ENCODE data around the gene PRKAR1B.
"Not testable (repeated sequence)": the region's sequence is repeated elsewhere in the genome, so short reads cannot be mapped to it uniquely, and the experiment has no call there.

PRKAR1B gene

DNA sequence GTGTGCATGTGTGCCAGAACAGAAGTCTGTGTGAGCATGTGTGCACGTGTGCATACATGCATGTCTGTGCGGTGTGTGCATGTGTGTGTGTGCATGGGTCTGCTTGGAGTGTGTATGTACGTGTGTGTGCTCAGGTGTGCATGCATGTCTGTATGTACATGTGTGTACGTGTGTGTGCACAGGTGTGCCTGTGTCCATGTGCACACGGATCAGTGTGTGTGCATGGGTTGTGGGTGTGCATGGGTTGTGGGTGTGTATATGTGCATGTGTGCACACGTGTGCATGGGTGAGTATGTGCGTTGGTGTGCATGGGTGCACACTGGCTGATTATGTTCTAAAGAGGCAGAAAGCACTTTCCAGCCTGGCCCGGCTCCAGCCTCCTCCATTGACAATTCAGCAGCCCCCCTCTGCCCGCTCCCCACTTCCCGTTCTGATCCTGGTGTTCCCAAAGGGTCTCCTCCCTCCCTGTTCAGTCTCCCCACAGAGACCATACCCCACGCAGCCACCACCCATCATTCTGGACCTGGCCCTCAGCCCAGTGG lies 163.4 kb downstream of the PRKAR1B start:
- in situ Hi-C loops (cut with MboI; ENCODE audit: low sequenced_read_pairs): no loop called here

DNA sequence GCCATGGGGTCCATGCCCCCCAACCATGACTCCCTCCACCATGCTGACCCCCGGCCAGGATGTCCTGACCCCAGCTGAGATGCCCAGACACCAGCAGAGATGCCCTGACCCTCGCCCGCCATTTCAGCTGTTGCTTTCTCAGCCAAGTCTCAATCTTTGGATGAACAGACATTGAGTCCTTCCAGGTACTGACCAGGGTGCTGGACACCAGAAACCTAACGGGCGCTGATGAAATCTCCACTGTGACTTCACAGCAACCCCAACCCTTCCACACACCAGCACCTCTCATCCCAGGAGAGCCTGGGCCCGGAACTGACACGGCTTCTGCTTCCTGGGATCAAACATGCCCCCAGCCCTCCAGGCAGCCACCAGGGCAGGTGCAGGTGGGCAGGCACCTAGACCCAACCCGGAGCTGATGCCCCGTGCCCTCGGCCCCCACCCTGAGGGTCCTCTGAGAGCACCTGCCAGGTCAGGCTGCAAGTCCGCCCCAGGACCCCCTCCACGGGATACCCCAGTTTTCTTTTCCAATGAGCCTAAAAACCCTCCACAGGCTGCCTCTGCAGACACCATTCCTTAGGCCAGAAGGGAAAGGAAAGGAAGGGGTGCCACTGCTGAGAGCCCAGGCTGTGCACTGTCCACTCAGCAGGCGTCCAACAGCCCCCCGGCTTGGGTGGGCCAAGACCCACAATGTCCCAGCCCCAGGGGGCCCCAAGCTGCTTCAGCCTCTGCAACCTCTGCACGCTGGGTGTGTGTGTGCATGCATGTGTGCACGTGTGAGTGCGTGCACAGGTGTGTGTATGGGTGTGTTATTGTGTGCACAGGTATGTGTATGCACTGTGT lies 164.1 kb downstream of the PRKAR1B start:
- in situ Hi-C loops (cut with MboI; ENCODE audit: low sequenced_read_pairs): no loop called here

DNA sequence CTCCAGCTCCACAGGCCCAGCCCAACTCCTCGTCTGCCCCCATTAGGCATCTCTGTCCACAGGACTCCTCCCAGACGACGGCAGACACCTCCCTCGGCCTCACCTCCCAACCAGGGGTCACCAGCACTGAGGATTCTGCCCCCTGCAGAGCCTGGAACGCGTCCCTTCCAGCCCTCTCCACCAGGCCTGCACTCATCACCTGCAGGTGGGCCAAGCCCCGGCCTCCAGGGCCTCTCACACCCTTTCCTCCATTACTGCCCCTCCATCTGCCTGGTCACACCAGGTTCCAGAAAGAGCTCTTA lies 164.8 kb downstream of the PRKAR1B start:
- in situ Hi-C loops (cut with MboI; ENCODE audit: low sequenced_read_pairs): no loop called here

DNA sequence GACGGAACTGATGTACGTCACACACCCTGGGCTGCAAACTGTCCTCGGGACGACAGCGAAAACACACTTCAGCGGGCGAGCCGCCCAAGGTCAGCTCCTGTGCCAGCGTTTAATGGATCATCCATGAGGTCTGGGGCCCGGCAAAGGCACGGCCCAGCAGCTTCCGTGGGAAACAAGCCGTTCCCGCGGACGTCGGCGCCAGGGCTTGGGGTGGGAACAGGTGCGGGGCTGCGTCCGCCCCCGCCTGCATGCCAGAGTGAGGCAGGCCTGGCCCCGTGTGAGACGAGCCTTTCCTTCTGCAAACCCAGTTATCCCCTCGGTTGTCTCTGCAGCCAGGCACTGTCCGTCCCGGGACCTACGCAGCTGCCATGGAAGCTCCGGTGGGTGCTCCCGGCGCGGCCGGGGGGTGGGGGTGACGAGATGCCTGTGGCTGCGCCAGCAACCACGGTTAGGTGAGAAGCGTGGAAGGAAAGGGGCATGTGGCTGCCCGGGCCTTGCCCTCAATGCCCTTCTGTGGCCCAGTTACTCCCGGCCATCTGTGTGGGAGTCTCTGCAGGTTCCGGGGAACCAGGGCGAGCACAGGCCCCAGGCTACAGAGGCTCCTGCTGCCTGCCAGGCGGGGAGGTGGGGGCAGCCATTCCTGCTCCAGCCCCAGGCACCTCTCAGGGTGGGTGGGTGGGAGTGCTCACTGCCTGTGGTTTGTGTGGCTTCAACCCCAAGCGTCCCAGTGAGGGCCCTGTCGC lies 165.3 kb downstream of the PRKAR1B start:
- in situ Hi-C loops (cut with MboI; ENCODE audit: low sequenced_read_pairs): no loop called here

DNA sequence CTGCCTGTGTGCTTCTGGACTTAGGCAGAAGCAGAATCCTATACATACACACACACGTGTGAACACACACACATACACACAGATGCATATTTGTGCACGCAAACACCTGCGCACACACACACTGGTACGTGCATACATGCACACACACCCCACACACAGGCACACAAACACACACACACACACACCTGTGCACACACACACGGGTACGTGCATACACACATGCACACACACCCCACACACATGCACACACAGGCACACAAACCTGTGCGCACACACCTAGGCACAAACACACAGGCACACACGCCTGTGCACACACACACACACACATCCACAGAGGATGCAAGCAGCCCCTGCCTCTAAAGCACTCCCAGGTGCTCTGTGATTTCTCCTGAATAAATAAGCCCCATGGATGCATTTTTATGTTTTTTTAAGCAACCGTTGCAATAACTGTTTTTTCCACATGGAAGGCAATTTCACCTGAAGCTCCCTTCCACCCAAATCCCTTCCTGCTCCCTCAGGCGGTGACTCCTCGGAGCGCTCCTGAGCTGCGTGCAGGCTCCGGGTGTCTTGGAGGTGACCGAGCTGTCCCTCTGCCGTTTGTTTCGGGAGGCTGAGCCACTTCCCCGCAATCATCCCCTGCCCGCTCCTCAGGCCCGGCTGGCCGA lies 166.0 kb downstream of the PRKAR1B start:
- in situ Hi-C loops (cut with MboI; ENCODE audit: low sequenced_read_pairs): no loop called here

DNA sequence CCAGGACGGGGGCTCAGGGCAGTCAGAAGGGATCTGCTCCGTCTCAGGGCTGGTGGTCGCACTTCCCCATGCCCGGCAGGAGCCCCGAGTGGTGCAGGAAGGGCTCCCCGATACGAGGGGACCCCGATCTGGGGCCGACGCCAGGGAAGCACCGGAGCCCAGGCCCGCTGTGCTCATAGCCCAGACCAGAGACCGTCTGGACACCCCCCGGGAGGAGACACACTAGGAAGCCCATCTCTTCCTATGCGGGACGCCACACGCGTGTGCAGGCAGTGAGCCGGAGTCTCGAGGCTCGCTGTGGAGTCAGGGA lies 167.7 kb downstream of the PRKAR1B start:
- in situ Hi-C loops (cut with MboI; ENCODE audit: low sequenced_read_pairs): no loop called here

DNA sequence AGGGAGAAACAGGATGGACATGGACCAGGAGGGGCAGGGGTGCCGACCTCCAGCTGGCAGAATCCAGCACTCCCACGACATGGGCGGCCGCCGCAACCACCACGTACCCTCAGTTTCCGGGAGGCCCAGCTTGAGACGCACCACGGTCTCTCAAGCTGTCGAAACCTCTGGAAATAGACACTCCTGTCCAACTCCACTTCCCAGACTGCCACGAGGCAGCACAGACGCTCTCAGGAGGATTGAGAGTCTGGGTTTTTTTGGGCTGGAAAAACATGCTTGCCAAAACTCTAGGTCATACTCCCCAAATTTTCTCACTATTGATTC lies 169.6 kb downstream of the PRKAR1B start:
- in situ Hi-C loops (cut with MboI; ENCODE audit: low sequenced_read_pairs): no loop called here

DNA sequence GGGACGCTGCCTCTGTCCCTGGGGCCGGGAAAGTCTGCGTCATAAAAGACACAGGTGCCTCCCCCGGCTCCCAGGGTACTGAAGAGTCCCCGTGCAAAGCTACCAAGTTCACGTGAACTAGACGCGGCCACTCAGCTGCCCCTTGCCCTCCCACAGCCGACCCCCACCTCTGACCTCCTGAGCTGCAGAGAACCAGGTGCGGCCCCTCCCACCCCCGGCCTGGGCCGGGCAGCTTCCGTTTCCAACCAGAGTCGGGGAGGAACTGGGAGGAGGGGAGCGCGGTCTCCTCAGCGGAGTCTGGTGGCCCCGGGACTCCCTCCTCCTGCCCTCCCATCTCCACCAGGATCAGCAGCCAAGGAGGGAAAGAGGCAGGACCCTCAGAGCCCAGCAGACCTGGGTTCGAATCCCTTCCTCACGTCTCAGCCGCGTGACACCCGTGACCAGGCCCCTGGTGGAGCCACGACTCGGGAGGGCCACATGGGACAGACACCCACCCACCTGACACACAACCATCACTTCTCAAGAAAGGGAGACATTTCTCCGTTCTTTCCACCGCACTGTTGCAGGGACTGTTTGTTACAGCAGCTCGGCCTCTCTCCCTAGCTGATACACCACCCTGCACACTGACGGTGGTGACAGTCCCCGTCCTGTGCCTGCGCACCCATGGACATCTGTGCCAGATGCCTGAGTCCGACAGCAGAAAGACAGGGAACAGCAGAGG lies 170.1 kb downstream of the PRKAR1B start:
- in situ Hi-C loops (cut with MboI; ENCODE audit: low sequenced_read_pairs): no loop called here

DNA sequence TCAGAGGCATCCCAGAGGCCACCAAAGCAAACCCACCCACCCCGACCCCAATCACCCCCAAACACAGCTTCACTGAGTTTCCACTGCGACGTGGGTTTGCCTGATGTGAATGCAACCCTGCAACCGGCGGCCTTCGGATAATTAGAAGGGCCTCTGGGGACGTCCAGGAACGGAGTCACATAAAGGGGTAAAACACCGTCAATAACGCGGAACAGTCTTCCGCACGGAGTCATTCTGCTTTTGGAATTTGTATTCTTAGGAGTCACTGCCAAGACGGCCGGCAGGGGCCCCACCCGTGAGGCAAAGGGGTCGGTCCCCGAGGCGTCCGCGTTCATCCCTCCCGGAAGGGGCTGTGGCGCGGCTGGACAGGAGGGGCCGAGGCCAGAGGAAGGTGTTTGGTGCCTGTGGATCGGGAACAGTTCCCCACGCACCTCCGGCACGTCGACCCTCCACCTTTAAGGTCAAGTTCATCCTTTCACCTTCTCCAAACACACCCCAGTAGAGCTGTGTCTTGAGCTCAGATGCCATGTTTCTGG lies 170.7 kb downstream of the PRKAR1B start:
- in situ Hi-C loops (cut with MboI; ENCODE audit: low sequenced_read_pairs): no loop called here

DNA sequence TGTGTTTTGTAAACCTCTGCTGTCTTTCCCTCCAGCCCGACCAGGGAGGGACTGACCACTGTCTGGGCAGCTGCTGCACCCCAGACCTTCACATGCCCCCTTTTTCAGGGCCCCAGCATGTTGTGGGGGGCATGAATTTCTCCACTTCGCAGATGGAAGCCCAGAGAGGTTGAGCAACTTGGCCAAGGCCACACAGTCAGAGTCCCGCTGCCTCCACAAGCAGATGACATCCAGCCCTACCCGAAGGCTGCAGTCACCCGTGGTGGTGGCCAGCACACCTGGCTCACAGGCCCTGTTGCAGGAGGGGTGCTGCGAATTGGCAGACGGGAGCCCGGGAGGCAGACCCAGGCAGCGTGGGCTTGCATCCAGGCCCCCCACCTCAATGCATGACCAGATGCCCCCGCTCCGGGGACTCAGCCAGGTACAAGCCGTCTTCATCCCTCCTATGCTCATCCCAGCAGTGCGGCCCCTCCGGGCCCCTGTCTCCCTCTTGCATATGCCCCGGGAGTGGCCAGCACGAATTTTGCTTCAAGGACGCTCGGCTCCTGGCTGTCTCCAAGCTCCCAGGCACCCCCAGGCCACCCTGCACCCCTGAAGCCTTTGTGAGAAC lies 171.4 kb downstream of the PRKAR1B start:
- in situ Hi-C loops (cut with MboI; ENCODE audit: low sequenced_read_pairs): no loop called here

DNA sequence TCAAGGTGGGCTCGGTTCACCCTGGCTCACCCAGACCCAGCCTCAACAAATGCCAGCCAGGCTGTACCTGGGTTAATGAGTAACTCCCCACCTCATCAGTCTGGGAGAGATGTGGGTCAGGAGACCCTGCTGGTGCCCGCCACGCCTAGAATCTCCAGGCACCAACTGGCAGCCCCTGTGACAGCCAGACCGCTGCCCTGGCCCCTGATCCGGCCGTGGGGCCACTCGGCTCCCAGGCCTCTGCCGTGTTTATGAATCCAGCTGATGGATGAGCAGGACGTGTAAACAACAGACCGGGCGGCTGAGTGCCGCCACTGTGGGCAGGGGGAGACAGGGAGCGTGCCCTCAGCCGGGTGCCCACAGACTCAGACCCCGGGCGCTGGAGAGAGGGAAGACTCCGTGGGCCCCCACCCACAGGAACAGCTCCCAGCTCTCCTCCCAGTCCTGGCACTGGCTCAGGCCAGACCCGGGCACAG lies 173.4 kb downstream of the PRKAR1B start:
- in situ Hi-C loops (cut with MboI; ENCODE audit: low sequenced_read_pairs): no loop called here

DNA sequence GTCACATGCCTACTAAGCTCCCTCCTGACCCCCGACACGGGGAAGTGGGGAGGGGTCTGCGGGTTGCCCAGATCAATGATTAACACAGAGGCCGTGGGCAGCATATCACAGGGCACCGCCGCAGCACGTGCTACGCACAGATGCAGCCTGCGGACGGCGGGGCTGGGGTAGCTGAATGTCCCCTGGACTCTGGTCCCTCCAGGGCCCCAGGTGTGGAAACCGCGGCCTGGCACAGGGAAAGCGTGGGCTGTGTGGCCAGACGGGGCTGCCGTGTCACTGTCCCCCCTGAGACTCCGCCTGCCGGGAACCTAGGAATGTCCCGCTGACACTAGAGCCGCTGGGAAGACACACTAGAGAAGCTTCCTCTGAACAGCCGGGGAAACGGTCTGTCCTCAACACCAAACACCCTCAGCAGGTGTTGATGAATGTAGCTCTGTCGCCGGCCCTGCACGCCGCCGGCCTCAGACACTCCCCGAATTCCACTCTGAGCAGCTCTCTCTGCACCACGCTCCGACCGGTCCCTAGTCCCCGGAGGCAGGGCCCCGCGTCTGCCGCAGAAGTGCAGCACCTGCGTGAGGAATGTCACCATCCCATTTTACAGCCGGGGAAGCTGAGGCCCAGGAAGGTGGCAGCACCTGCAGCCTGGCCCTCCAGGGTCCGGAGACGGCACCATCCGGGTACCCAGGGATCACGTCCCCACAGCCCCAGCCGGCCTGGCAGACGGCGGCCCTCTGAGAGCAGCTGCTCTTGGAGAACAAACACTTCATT lies 174.0 kb downstream of the PRKAR1B start:
- in situ Hi-C loops (cut with MboI; ENCODE audit: low sequenced_read_pairs): no loop called here

DNA sequence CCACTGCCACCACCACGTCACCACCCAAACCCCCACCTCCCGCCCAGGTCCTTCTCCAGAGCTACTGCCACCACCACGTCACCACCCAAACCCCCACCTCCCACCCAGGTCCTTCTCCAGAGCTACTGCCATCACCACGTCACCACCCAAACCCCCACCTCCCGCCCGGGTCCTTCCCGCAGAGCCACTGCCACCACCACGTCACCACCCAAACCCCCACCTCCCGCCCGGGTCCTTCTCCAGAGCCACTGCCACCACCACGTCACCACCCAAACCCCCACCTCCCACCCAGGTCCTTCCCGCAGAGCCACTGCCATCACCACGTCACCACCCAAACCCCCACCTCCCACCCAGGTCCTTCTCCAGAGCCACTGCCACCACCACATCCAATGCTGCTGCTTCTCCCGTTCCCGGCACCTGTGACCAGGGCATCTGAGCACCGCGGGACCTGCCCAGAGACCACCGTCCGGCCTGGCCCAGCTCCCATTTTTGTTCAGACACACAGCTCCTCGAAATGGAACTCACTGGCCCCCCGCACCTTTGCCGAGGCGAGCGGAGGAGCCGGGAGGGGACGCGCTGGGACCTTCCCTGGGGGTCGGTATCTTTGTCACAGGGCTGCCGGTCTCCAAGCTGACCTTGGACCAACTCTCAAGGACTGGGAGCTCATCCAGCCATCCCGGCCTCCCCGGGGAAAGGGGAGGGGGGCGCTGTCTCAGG lies 174.8 kb downstream of the PRKAR1B start:
- in situ Hi-C loops (cut with MboI; ENCODE audit: low sequenced_read_pairs): not testable (repeated sequence)

DNA sequence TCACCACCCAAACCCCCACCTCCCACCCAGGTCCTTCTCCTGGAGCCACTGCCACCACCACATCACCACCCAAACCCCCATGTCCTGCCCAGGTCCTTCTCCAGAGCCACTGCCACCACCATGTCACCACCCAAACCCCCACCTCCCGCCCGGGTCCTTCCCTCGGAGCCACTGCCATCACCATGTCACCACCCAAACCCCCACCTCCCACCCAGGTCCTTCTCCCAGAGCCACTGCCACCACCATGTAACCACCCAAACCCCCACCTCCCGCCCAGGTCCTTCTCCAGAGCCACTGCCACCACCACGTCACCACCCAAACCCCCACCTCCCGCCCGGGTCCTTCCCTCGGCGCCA lies 175.5 kb downstream of the PRKAR1B start:
- in situ Hi-C loops (cut with MboI; ENCODE audit: low sequenced_read_pairs): not testable (repeated sequence)

DNA sequence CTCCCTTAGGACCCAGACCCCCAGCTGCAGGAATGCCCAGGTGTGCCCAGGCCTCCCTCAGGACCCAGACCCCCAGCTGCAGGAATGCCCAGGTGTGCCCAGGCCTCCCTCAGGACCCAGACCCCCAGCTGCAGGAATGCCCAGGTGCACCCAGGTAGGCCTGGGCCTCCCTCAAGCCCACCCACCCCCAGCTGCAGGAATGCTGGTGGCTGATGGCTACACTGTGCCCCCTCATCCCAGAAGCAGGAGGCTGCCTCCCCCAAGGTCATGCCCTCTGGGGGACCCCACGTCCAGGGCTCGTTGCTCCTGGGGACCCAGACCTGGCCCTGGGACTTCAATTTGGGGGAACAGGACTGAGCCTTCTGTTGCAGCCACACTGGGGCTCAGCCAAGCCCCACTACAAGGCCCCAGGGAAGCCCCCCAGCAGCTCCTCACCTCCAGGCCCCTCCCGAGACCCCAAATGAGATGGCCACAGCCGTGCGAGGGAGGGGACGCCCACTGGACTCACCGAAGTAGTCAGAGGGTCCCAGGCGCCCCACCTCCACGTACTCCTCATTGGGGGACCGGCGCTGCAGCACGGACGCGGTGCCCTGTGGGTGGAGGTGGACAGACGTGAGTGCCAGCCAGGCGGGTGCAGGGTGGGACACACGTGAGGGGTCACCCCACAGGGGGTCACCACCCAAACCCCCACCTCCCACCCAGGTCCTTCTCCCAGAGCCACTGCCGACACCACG lies 176.0 kb downstream of the PRKAR1B start:
- in situ Hi-C loops (cut with MboI; ENCODE audit: low sequenced_read_pairs): no loop called here

DNA sequence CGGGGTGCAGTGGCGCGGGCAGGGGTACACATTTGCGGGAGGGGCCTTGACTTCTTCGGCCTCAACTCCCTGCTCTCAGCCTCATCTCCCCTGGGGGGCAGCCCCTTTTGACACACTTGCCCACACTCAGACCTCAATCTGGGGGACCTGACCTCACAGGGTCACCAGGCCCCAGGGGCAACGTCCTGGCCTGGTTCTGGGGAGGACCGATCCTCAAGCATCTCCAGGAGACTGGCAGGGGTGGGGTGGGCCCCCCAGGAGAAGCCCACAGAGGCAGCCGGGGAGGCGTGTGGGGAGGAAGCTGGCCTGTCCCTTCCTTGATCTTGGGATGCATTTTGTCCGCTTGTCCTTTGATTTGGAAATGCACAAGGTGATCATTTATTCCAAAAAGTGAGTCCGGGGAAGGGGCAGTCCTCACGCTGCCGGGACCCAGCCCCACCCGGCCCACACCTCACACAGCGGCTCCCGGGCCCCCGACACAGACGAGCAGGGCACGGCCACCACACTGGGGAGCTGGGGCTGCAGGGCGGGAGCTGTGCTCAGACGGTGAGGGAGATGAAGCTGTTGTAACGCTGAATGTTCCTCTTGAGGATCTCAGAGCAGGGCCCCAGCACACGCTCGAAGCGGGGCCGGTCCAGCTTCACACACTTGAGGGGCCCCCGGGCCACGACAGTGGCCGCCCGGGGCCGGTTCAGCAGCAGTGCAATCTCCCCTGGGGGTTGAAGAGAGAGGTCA lies 177.0 kb downstream of the PRKAR1B start:
- in situ Hi-C loops (cut with MboI; ENCODE audit: low sequenced_read_pairs): no loop called here

DNA sequence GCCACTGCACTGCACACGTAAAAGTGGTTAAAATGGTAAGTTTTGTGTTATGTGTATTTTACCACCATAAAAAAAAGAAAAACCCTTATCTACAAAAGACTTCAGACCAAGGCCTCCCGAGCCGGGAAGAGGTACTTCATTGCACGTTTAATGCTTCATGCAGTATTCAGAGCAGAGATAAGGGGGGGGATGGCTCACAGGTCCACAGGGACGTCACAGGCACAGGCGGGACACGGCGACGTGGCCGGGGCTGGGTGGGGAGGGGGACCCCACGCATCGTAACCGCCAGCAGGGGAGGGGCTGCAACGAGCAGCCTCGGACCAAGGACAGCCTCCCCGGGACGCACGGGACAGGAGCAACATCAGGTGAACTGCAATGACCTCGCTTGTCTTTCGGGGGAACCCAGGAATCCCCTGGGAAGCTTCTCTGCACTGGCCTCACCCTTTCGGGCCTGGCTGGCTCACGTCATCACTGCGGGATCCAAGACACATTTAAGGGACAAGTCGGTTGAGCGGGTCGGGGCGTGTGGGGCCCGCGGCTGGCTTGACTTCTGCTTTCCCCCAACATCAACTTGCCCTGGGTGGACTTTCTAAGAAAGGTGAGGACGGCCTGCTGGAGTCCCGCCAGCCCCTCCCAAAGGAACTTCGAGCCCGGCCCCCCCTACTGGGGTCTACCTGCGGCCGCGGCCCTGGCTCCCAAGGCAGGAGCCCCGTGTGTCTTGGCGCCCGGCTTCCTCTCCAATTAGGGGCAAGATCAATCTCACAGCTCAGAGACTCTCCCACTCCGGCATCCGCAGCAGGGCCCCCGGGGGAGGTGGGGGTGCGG lies 177.8 kb downstream of the PRKAR1B start:
- in situ Hi-C loops (cut with MboI; ENCODE audit: low sequenced_read_pairs): no loop called here

All from HL-60/S4 (cell line).